Skin epidermis (tissue), 12 donors: ENCODE measurements around the gene REC8.
"Not testable (repeated sequence)": the region's sequence is repeated elsewhere in the genome, so short reads cannot be mapped to it uniquely, and the experiment has no call there.

Experiments
- H3K27ac ChIP-seq, 21 experiments: fragments of 200-600 bp; sonication (generic) in 11 of 21; one replicate each; pipeline ENCODE4 v1.5.0; 2020; ENCODE audit warnings: mild to moderate bottlenecking in 3 of 21, inconsistent platforms in 2 of 21, moderate library complexity in 2 of 21
- H3K4me3 ChIP-seq, 7 experiments: fragments of 200-600 bp; sonication (generic) in 2 of 7; one replicate each; pipeline ENCODE4 v1.5.0; 2020; ENCODE audit warnings: inconsistent platforms in 2 of 7, mild to moderate bottlenecking in 2 of 7, moderate library complexity in 1 of 7

Gene REC8

GRCh38 chr14:24194873-24195185 is 22.9 kb downstream of the REC8 start:
- H3K4me3 ChIP-seq: peak overlapping the region; percentile 53 to 92 (median 74)
- H3K27ac ChIP-seq: peak overlapping the region; percentile 96 to 100 (median 99)

GRCh38 chr14:24195186-24196070 is 23.5 kb downstream of the REC8 start, which contains the start of gene TM9SF1:
TM9SF1 (minus strand) TSS chr14:24195441; CDS start chr14:24195019, 422 bp downstream.
- Histone ChIP-seq H3K4me3 (peak within 1 kb of the TSS; percentile 53 to 92 (median 74)), H3K27ac (peak within 1 kb of the TSS; percentile 96 to 100 (median 99))

GRCh38 chr14:24196071-24197055 is 24.5 kb downstream of the REC8 start:
- Histone ChIP-seq H3K4me3 (peak overlapping the region; percentile 53 to 92 (median 74)), H3K27ac (peak overlapping the region; percentile 96 to 100 (median 99))

- Histone ChIP-seq H3K27ac (peak overlapping the region in 2 of 21 experiments; percentile 99 to 100), H3K4me3 (peak overlapping the region in 3 of 7 experiments; percentile 74 to 92 (median 75))
Observed at GRCh38 chr14:24197056-24197450, 25.2 kb downstream of the REC8 start.

GRCh38 chr14:24198814-24199524 is 27.1 kb downstream of the REC8 start:
- H3K27ac ChIP-seq: peak overlapping the region in 2 of 21 experiments; percentile 23 to 33
- H3K4me3 ChIP-seq: no peak overlapping the region

GRCh38 chr14:24202538-24202937 is 30.7 kb downstream of the REC8 start:
- H3K4me3 ChIP-seq: not testable (repeated sequence)

GRCh38 chr14:24203249-24203886 is 31.5 kb downstream of the REC8 start:
- not testable (repeated sequence) for H3K27ac ChIP-seq, H3K4me3 ChIP-seq

More at GRCh38 chr14:24202538-24202937, 30.7 kb downstream of the REC8 start:
- not testable (repeated sequence) for H3K27ac ChIP-seq

- Histone ChIP-seq H3K27ac (no peak overlapping the region), H3K4me3 (no peak overlapping the region)
Observed at GRCh38 chr14:24204163-24205146, 32.6 kb downstream of the REC8 start.

GRCh38 chr14:24206260-24207103 is 34.6 kb downstream of the REC8 start:
- H3K27ac ChIP-seq: no peak overlapping the region
- no peak overlapping the region for H3K4me3 ChIP-seq

GRCh38 chr14:24207104-24207551 is 35.2 kb downstream of the REC8 start:
- Histone ChIP-seq H3K4me3 (no peak overlapping the region), H3K27ac (no peak overlapping the region)

GRCh38 chr14:24207625-24208024 is 35.7 kb downstream of the REC8 start:
- Histone ChIP-seq H3K4me3 (no peak overlapping the region), H3K27ac (no peak overlapping the region)

- no peak overlapping the region for H3K4me3 ChIP-seq
- no peak overlapping the region for H3K27ac ChIP-seq
Observed at GRCh38 chr14:24211311-24211710, 39.4 kb downstream of the REC8 start.

GRCh38 chr14:24212924-24213865 is 41.3 kb downstream of the REC8 start, which contains the start of gene CHMP4A:
CHMP4A (minus strand) TSS chr14:24213488; CDS start chr14:24213439, 49 bp downstream.
- peak within 1 kb of the TSS; percentile 45 to 85 (median 60) for H3K4me3 ChIP-seq
- H3K27ac ChIP-seq: peak within 1 kb of the TSS; percentile 63 to 99 (median 97)

GRCh38 chr14:24213866-24214662 is 42.2 kb downstream of the REC8 start:
- H3K4me3 ChIP-seq: peak overlapping the region in 4 of 7 experiments; percentile 56 to 85 (median 62)
- H3K27ac ChIP-seq: peak overlapping the region in 19 of 21 experiments; percentile 90 to 99 (median 97)
